HG03575 (cell line): ENCODE data around the gene NTNG1.

Experiments
- ATAC-seq: cut with Tn5 transposase; IDR thresholded peaks from one replicate; pipeline ENCODE4 v1.9.1; 2021; ENCODE audit not compliant: unreplicated experiment, insufficient number of reproducible peaks, low FRiP score; ENCODE audit errors: extremely low read depth

NTNG1 gene

DNA sequence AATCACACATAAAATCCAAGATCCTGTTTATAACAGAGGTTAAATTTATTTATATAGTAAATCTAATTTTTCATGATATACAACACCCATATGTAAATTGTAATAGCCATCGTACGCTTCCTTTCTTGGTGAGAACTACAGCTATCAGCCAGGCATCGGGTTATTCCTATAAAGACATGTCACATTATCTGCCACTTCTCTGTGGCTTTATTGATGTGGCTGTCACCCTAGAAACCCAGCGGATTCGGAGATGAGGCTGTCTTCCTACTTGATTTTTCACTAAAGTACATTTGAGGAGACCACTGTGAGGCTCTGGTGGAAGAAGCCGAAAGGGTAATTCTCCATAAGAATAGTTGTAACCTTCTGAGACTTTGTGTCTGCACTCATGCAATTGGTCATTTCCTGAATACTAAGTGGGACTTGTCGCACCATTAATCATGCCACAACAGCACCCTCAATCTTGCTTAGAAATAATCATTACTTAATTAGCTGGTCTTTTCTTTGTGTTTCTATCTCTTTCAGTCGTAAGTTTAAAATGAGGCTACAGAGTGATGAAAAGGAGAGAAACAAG lies 106.0 kb downstream of the NTNG1 start:
- ATAC-seq: peak; percentile 41

- ATAC-seq: no peak
Observed at GRCh38 chr1:107247679-107248078, 106.8 kb downstream of the NTNG1 start.

- ATAC-seq: no peak
Observed at GRCh38 chr1:107250169-107250568, 109.3 kb downstream of the NTNG1 start.

DNA sequence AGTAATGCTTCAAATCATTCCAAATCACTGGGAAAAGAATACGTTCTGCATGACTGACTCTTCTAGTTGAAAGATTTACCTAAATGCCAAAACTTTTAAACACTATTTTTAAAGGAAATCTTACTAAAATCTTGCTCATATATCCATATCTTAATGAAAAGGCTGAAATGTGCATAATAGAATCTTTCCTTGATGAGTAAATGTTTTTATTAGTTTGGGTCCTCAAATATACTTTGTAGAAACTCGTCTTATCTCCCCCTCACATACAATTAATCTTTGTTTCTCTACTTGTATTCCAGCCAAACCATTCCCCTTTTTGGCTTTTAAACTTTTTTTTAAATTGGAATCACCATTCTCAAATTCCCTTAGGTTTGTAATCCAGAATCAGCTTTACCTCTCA lies 110.2 kb downstream of the NTNG1 start:
- ATAC-seq: no peak

DNA sequence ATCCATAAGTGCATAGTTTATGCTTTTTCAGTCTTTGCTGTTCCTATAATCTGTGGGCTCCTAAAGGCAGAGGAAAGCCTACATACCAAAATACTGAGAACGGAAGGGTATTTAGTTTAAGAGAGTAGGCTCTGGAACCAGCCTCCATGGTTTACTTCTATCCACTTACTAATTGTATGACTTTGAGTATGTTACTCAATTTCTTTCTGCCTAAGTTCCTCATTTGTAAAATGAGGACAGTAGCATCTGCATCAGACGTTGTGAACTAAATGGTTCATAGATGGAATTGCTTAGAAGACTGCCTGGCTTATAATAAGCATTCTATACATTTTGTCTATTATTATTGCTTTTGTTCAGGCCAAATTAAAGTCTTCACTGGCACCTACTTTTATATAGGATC lies 111.0 kb downstream of the NTNG1 start:
- ATAC-seq: no peak

- no peak for ATAC-seq
Observed at GRCh38 chr1:107252271-107252670, 111.4 kb downstream of the NTNG1 start.

GRCh38 chr1:107254306-107254705 lies 113.5 kb downstream of the NTNG1 start:
- no peak for ATAC-seq

DNA sequence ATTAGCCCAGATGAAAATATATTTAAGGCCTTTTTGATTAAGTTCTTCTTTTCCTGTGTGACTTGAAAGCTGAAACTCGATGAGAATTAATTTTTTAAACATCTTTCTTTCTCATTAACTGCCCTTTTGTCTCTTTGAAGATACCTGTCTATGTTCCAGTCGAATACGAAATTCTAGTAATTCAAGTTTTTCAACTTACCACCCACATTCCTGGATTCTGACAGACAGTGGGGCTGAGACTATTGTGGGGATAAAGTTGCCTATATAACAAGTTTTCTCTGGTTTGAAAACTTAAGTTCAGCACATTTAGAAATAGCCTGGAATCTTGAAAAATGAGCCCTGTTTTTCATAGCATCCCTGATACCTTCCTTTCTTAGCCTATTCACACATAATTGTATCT lies 114.6 kb downstream of the NTNG1 start:
- no peak for ATAC-seq

GRCh38 chr1:107262467-107263286 lies 121.8 kb downstream of the NTNG1 start:
- ATAC-seq: no peak

GRCh38 chr1:107263291-107263915 lies 122.6 kb downstream of the NTNG1 start:
- no peak for ATAC-seq

- no peak for ATAC-seq
Observed at GRCh38 chr1:107264007-107264406, 123.2 kb downstream of the NTNG1 start.

DNA sequence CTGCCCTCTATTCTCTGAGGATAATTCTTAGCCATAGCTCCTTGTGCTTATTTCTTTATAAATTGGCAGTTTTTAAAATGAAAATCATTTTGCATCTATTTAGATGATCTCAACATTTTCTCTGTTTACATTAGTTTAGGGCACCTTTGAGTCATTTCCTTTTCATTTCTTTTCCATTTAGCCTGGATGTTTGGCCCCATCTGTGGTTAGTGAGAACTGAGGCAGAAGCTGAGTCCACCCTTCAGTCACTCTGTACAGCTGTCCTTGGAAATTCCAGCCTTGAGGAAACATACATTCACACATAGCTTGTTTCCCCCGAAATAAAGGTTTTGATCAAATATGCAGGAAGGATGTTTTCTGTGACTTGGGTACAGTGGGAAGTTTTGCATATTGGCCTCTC lies 123.7 kb downstream of the NTNG1 start:
- no peak for ATAC-seq

DNA sequence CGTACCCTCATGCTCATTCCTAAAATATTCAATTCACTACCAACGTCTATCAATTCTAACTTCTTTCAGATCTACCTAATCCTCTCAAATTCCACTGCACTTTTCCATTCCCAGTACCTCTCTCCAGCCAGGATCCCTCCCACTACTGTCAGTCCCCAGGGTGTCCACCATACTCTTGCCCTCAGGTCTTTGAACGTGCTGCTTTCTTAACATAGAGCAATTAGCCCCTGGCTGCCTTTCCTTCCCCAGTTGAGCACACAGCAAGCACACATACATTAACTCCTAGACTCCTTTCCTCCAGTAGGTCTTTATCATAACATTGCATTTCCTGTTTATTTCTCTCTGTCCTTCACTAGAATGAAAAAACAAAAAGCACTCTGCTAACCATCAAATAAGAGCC lies 126.7 kb downstream of the NTNG1 start:
- ATAC-seq: no peak

GRCh38 chr1:107272321-107272720 lies 131.5 kb downstream of the NTNG1 start:
- ATAC-seq: no peak

DNA sequence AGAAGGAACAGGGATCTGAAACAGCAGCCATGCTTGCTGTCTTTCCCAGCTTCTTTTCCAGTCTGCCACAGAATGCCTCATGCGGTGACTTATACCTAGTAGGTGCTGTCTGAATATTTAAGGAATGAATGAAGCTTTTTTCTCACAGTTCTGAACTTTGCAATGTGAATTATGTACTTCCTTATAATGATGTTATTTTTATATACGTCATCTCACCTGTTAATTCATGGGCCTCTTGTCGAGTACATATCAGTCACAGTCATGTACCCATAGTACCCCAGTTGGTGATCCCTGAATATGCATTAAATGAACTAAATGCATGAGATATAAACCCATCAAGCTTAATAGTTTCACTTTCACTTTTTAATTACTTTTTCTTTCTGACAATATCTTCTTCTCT lies 132.7 kb downstream of the NTNG1 start:
- ATAC-seq: no peak

GRCh38 chr1:107274227-107274626 lies 133.4 kb downstream of the NTNG1 start:
- no peak for ATAC-seq

DNA sequence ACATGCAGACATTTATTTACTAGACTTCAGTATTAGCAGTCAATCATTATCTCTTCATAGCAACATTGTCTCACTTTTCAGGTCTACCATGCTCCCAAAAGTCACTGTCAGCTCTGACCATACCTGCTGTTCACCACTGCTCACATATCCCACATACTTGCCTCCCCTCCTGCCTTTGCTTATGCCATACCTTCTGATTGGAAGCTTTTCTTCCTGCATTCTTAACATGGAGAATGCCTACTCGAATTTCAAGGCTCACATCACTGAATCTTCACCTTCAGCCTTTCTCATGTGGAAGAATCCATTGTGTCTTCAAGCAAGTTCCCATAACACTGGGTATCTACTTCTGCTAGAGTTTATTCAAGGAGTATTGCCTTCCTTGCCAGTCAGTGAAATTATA lies 135.4 kb downstream of the NTNG1 start:
- no peak for ATAC-seq

- ATAC-seq: no peak
Observed at GRCh38 chr1:107277022-107277421, 136.2 kb downstream of the NTNG1 start.

- no peak for ATAC-seq
Observed at GRCh38 chr1:107286125-107286524, 145.3 kb downstream of the NTNG1 start.

GRCh38 chr1:107291987-107292386 lies 151.1 kb downstream of the NTNG1 start:
- no peak for ATAC-seq
